K562 (cell line): ENCODE results near the gene GPC3. TPM values are rescaled to one million over a fixed set of nuclear protein-coding genes. Genes with fewer than 3 reads are reported as not detected.

ENCODE experiments used
- CTBP1 ChIP-seq: fragments of 450-650 bp; IDR thresholded peaks from 2 replicates; pipeline ENCODE4 v1.6.1; 2016; ENCODE audit warnings: borderline replicate concordance
- CTCF ChIP-seq, 3 experiments: IDR thresholded peaks in 2 of 3; conservative IDR thresholded peaks in 1 of 3; 2 replicates each; pipeline ENCODE4 v1.5.1; 2011 to 2012; ENCODE audit warnings: low read length in 3 of 3, mild to moderate bottlenecking in 3 of 3, control low read depth in 2 of 3, improper control_type of control experiment in 1 of 3, inconsistent platforms in 1 of 3, low read depth in 1 of 3, mixed read lengths in 1 of 3, moderate library complexity in 1 of 3; ENCODE audit not compliant: insufficient read depth in 2 of 3
- MYNN ChIP-seq, 2 experiments: sonication (generic); formaldehyde crosslinking in 1 of 2; IDR thresholded peaks; 2 replicates each; pipeline versions ENCODE4 v1.5.0 to v1.6.1; 2016 to 2020; ENCODE audit warnings: antibody characterized with exemption in 1 of 2, missing genetic modification reagents in 1 of 2
- REST ChIP-seq, 2 experiments: fragments of 450-650 bp; formaldehyde crosslinking in 1 of 2; IDR thresholded peaks; 2 replicates each; pipeline versions ENCODE4 v1.4.0 to v1.6.1; 2014 to 2020; ENCODE audit warnings: mild to moderate bottlenecking in 2 of 2, borderline replicate concordance in 1 of 2, low read depth in 1 of 2
- RFX7 ChIP-seq: fragments of 250-450 bp; sonication (Bioruptor Pico); IDR thresholded peaks from 2 replicates; pipeline ENCODE4 v1.5.1; 2021; ENCODE audit warnings: mild to moderate bottlenecking
- SMC3 ChIP-seq: conservative IDR thresholded peaks from 2 replicates; pipeline ENCODE4 v1.6.1; 2011; ENCODE audit warnings: low read depth, low read length, improper control_type of control experiment; ENCODE audit not compliant: insufficient read depth
- ZNF134 ChIP-seq: fragments of 250-450 bp; sonication (Bioruptor Pico); conservative IDR thresholded peaks from 2 replicates; pipeline ENCODE4 v1.4.0; 2020
- polyA plus RNA-seq, 8 experiments: library from polyadenylated mRNA; depleted of rRNA in 4 of 8; stranded (reverse) in 5 of 8; unstranded in 3 of 8; fragments of >200 nt; fragmentation: Nextera tagmentation in 2 of 8; fragmentation: Illumina TruSeq in 1 of 8; extraction: Ambion mirVana in 2 of 8; extraction: Trizol in 1 of 8; gene quantifications; 2 replicates each; pipeline versions ENCODE4 v1.2.1 to v1.2.3, GENCODE V29; 2011 to 2014; ENCODE audit warnings: inconsistent platforms in 1 of 8, missing spikeins in 1 of 8
- total RNA-seq, 7 experiments: library from RNA; depleted of rRNA in 6 of 7; stranded (reverse); fragments of >200 nt in 6 of 7; fragmentation: Illumina TruSeq in 2 of 7; extraction: Trizol in 2 of 7; gene quantifications; 2 replicates each; pipeline versions ENCODE4 v1.2.1 to v1.2.3, GENCODE V29; 2011 to 2021; ENCODE audit warnings: low replicate concordance in 1 of 7

The GPC3 gene
- total and polyA plus RNA-seq, 9 of the 15 experiments (the other 6 are each of a cell fraction or from before 2014, with no cell fraction given): 0.42 TPM; not detected in 8

- TF ChIP-seq REST (IDR thresholded peaks at IDR 0.05; ENCODE audit: borderline replicate concordance): peak; percentile 56; the same call in 1 of the 2 replicates
- no peak for TF ChIP-seq REST (CRISPR knock-in tag; IDR thresholded peaks at IDR 0.05; ENCODE audit: low read depth)
- peak; percentile 42 to 71 (median 62); a peak in 5 of 6 replicates for TF ChIP-seq CTCF (IDR thresholded peaks at IDR 0.05 in 2 of 3, conservative IDR thresholded peaks at IDR 0.05 in 1 of 3; ENCODE audit: insufficient read depth in 2 of 3, low read depth in 1 of 3, low read length in 3 of 3)
- no peak for TF ChIP-seq MYNN (IDR thresholded peaks at IDR 0.05)
- TF ChIP-seq MYNN (CRISPR knock-in tag; IDR thresholded peaks at IDR 0.05): no peak
- no peak for TF ChIP-seq RFX7
- TF ChIP-seq CTBP1: no peak
- peak; percentile 42; the same call in 1 of the 2 replicates for TF ChIP-seq SMC3
- TF ChIP-seq ZNF134 (CRISPR knock-in tag): no peak
Observed at GRCh38 chrX:133670383-133670782, 315.0 kb downstream of the GPC3 start (continued).
